HL-60/S4 treated with retinoic acid at 250 ng/mL for 4 days and 3 days (cell line): ENCODE measurements around the gene TTC4.

Experiments
- in situ Hi-C: fragments of 300-500 bp; cut with MboI; formaldehyde crosslinking; loops from 2 replicates; pipeline ENCODE4 v1.7.0; 2022; ENCODE audit warnings: low sequenced_read_pairs

Gene TTC4

GRCh38 chr1:54781023-54781723 lies 65.5 kb downstream of the TTC4 start:
- in situ Hi-C loops = loop anchor here (25.0 kb wide), 1 partner anchor 919 kb away; no protein-coding TSS in a partner anchor

- in situ Hi-C loops = loop anchor here (25.0 kb wide), 1 partner anchor 920 kb away; no protein-coding TSS in a partner anchor
Observed at GRCh38 chr1:54782156-54782555, 66.5 kb downstream of the TTC4 start.

- in situ Hi-C loops = loop anchor here (25.0 kb wide), 1 partner anchor 920 kb away; no protein-coding TSS in a partner anchor
Observed at GRCh38 chr1:54782588-54782987, 66.9 kb downstream of the TTC4 start.

- in situ Hi-C loops = loop anchor here (25.0 kb wide), 1 partner anchor 922 kb away; no protein-coding TSS in a partner anchor
Observed at GRCh38 chr1:54784066-54784465, 68.4 kb downstream of the TTC4 start.

- in situ Hi-C loops = loop anchor here (25.0 kb wide), 1 partner anchor 924 kb away; no protein-coding TSS in a partner anchor
Observed at GRCh38 chr1:54786778-54787177, 71.1 kb downstream of the TTC4 start.

- in situ Hi-C loops = loop anchor here (25.0 kb wide), 1 partner anchor 925 kb away; no protein-coding TSS in a partner anchor
Observed at GRCh38 chr1:54787604-54788003, 71.9 kb downstream of the TTC4 start.

GRCh38 chr1:54788459-54788858 lies 72.8 kb downstream of the TTC4 start:
- in situ Hi-C loops = loop anchor here (25.0 kb wide), 1 partner anchor 926 kb away; no protein-coding TSS in a partner anchor

- in situ Hi-C loops = loop anchor here (25.0 kb wide), 1 partner anchor 930 kb away; no protein-coding TSS in a partner anchor
Observed at GRCh38 chr1:54791880-54792522, 76.3 kb downstream of the TTC4 start.
